HG03280 (cell line): ENCODE data around the gene ENOX2.
"Not testable (repeated sequence)": the region's sequence is repeated elsewhere in the genome, so short reads cannot be mapped to it uniquely, and the experiment has no call there.

Experiments
- ATAC-seq: cut with Tn5 transposase; IDR thresholded peaks from one replicate; pipeline ENCODE4 v1.9.1; 2021; ENCODE audit warnings: mild to moderate bottlenecking, moderate library complexity; ENCODE audit not compliant: unreplicated experiment

The ENOX2 gene

GRCh38 chrX:130769835-130770234 is 133.2 kb downstream of the ENOX2 start:
- no peak for ATAC-seq

DNA sequence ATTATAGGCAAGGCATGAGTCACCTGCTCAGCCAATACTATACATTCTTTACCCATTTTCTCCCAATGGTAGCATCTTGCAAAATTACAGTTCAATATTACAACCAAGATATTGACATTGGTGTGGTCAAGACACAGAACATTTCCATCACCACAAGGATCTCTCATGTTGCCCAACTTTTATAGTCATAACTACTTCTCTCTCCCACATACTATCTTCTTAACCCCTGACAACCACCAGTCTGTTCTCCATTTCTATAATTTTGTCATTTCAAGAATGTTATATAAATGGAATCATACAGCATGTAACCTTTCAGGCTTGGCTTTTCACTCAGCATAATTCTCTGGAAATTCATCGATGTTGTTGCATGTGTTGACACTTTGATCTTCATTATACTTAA is 144.9 kb downstream of the ENOX2 start:
- ATAC-seq, result no peak

DNA sequence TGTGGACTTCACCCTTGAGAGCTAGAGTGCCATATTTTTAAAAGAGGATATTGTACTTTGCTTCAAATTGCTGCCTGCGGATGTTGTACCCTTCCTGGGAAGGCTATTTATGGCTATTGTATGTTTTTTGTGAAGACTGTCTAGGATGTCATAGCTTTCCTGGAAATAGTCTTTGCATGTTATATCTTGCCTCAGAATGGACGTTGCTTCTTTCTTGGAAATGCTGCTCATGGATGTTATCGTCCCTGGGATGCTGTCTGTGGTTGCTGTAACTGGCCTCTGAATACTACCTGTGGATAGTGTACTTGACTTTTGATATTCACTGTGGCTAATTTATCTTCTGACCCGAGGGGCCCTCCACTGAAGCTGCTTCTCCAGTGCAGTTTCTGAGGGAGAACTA is 146.8 kb downstream of the ENOX2 start:
- ATAC-seq, result no peak

DNA sequence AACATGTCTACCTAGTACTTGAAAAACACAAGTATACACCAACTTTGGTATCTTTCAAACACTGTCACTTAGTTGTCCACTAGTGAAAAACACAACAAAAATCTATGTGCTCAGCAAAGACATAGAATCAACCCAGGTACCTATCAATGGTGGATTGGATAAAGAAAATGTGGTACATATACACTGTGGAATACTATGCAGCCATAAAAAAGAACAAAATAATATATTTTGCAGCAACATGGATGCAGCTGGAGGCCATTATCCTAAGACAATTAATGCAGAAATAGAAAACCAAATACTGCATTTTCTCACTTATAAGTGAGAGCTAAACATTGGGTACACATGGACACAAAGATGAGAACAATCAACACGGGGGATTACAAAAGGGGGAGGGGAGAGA is 148.7 kb downstream of the ENOX2 start:
- no peak for ATAC-seq

DNA sequence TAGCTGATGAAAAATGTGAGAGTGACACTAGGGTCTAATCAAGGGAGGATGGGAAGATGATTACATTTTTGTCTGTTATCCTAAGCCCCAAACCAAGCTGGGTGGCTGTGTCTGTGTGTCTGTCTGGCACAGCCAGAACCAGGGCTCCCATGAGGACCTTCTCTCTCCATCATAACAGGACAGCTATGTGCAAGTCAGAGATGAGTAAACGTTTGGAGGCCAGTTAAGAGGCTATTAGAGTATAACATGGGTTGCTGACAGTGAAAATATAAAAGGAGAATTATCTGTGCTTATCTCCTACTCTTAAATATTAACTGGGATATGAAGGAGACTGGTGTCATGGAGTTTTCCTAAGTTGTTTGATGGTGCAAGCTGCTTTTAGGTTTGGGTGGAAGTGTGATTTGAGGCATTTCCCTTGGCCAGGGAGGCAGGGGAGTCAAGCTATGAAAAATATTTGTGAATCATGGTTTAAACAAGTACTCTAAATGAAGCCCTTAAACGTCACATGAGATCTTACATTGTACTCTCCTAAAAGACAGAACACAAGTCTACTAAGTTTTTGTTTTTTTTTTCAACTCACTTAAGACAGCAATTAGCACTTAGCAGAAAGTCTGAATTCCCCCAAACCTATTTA is 156.2 kb downstream of the ENOX2 start:
- ATAC-seq, result no peak

GRCh38 chrX:130746077-130746476 is 156.9 kb downstream of the ENOX2 start:
- ATAC-seq, result no peak

DNA sequence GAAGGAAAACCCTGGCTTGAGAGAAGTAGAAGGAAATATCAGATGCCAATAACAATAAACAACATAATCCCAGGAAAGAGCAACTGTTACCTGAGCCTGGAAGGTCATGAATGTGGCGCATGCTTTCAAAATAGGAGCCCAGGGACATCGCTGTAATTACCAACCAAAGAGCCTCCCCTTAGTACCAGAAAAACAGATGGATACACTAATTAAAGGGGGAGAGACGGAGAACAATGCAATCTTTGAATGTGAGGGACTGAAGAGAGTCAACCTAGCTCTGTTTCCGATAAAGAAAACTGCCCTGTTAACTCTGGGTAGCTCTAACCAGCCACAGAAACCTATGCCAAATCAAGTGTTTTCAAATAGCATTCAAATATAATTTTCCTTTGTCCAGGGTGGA is 161.4 kb downstream of the ENOX2 start:
- no peak for ATAC-seq

GRCh38 chrX:130741151-130741550 is 161.9 kb downstream of the ENOX2 start:
- no peak for ATAC-seq

- no peak for ATAC-seq
Observed at GRCh38 chrX:130738638-130739195, 164.3 kb downstream of the ENOX2 start.

DNA sequence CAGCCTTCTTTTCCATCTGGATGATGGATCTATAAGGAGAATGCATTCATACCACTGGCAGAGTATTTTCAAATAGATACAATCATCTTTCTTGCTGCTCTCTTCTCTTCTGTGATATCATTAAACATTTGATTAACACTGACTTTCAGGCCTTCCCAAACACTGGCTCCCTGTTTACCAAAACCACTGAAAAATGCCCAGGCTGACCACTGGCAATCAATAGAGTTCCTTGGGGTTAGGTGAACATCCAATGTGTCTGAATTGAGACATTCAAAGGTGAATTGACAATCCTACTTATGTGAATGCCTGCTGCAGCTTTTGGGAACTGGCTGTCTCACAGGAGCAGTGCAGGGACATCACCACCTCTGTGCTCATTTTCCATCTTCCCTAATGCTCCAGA is 168.3 kb downstream of the ENOX2 start:
- no peak for ATAC-seq

DNA sequence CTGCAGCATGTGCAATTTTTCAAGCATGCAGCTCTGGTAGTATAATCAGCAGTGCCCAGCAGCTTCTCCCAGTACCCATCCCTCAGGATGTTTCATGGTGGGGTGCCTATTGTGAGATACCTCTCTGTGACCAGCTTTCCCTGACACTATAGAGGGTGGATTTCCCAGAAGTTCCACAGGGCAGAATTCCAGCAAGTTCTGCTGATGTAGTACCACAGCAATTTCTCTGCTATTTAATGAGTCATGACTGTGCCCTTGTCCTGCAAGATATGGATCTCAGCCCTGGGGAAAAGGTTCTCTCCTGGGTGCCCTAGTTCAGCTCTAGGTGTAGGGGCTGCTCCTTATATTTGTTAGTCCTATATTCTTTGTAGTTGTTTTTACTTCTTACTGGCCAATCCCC is 174.8 kb downstream of the ENOX2 start:
- ATAC-seq, result no peak

DNA sequence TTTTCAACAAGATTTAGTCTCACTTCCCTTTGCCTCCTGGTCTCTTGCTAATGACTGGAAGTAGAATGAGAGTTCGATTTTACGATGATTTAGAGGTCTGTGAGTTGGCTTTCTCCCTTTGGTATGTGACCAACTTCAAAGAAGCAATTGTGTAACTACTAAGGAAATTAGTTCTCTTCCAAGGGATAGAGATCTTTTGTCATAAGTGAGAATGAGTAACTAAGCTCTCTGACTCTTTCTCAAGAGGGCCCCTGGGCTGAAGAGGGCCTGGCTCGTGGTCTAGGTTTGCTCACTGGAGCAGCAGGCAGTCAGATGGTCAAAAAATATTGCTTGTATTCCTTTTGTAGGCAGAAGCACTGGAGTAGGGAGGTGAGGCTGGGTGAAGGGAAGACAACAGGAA is 176.3 kb downstream of the ENOX2 start:
- no peak for ATAC-seq

- ATAC-seq, result no peak
Observed at GRCh38 chrX:130725519-130725918, 177.5 kb downstream of the ENOX2 start.

DNA sequence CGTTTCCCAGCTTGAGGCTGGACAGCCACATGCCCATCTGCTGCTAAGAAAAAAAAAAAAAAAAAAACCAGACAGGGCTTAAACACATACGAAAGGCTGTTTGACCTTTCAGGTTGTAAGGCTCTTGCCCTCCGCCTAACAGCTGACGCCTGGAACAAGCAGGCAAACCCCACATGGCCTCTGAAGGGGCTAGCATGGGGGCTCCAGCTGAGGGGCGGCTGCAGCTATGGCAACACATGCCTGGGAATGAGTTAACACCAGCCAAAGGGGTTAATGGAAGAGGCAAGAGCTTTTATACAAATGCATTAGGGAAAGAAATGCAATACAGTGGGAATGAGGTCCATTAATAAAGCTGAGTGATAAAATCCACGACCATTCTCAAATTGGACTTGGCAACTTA is 183.6 kb downstream of the ENOX2 start:
- ATAC-seq, result no peak

- no peak for ATAC-seq
Observed at GRCh38 chrX:130718137-130718536, 184.9 kb downstream of the ENOX2 start.

GRCh38 chrX:130716781-130717413 is 186.1 kb downstream of the ENOX2 start:
- no peak for ATAC-seq

GRCh38 chrX:130716346-130716745 is 186.7 kb downstream of the ENOX2 start:
- ATAC-seq, result no peak

DNA sequence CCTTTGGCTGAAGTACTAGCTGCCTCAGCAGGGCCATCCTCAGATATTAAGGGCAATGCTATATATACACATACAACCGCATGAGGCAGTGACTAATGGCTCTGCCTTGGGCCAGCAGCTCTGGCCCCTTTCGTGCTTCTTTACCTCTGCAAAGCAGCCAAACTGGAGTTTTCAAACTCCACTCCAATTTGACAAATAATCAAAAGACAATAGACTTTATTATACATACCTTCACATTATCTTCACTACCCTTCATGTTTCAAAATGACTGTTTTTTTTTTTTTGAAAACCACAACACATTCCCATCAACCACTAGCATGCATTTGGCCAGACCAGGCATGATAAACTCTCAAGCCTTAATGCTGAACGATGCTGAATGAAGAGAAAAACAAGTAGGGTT is 187.7 kb downstream of the ENOX2 start:
- no peak for ATAC-seq

GRCh38 chrX:130714665-130715064 is 188.3 kb downstream of the ENOX2 start:
- no peak for ATAC-seq

DNA sequence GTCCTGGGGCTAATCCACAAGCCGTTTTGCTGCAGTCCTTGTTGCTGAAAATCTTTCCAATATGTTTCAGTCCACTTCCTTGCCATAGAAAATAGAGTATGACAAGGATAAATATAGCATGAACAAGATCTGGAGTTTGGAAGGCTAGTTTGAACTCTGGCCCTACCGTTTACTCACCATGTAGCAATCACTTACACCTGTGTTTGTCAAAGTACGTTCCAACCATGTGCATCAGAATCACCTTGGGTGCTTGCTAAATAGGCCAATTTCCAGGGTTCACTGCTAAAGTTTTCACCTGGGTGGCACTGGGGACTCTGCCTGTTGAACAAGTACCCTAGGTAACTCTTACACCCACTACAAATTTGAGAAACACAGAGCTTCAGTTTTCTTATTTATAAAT is 188.9 kb downstream of the ENOX2 start:
- ATAC-seq, result no peak

DNA sequence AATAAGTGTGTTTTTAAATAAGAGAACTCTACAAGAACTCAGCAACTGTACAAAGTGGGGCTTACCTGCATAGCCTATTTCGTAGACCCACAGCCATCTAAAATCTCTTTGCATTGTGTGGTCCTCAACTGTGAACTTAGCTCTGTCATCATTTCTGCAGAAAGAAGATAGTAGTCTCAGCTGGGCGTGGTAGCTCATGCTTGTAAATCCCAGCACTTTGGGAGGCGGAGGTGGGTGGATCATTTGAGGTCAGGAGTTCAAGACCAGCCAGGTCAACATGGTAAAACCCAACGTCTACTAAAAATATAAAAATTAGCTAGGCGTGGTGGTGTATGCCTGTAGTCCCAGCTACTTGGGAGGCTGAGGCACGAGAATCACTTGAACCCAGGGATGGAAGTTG is 193.8 kb downstream of the ENOX2 start:
- ATAC-seq, result not testable (repeated sequence)

- ATAC-seq, result no peak
Observed at GRCh38 chrX:130705591-130705990, 197.4 kb downstream of the ENOX2 start.
